ENCODE measurements around the gene CUBN.

- no peak for TF ChIP-seq CTCF (IDR thresholded peaks at IDR 0.05)
- no peak for TF ChIP-seq EP300 (IDR thresholded peaks at IDR 0.05)
- TF ChIP-seq POLR2A (IDR thresholded peaks at IDR 0.05) = no peak
Observed at GRCh38 chr10:16992611-16993119, 136.9 kb downstream of the CUBN start.
